ENCODE data around the gene CACNA1B. TPM values are rescaled to one million over a fixed set of nuclear protein-coding genes. Genes with fewer than 3 reads are reported as not detected.

Gene CACNA1B
- total RNA-seq, 4 donors from 2014 or later, result not detected

DNA sequence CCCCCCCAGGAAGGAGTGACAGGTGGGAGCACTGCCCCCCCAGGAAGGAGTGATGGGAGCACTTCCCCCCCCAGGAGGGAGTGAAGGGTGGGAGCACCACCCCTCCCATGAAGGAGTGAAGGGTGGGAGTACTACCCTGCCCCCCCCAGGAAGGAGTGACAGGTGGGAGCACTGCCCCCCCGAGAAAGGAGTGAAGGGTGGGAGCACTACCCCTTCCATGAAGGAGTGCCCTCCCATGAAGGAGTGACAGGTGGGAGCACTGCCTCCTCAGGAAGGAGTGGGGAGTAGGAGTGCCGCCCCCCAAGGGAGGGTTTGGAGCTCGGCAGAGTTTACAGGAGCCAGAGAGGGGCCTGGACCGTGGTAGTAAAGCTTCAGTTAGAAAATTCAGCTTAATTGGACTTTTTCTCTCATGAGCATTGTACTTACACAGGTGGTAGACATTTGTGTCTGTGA lies 100.7 kb downstream of the CACNA1B start:
- DNase-seq (ENCODE audit: low spot score) (no peak), ATAC-seq (ENCODE audit: low FRiP score) (no peak)
- TF ChIP-seq, protein P1, sequence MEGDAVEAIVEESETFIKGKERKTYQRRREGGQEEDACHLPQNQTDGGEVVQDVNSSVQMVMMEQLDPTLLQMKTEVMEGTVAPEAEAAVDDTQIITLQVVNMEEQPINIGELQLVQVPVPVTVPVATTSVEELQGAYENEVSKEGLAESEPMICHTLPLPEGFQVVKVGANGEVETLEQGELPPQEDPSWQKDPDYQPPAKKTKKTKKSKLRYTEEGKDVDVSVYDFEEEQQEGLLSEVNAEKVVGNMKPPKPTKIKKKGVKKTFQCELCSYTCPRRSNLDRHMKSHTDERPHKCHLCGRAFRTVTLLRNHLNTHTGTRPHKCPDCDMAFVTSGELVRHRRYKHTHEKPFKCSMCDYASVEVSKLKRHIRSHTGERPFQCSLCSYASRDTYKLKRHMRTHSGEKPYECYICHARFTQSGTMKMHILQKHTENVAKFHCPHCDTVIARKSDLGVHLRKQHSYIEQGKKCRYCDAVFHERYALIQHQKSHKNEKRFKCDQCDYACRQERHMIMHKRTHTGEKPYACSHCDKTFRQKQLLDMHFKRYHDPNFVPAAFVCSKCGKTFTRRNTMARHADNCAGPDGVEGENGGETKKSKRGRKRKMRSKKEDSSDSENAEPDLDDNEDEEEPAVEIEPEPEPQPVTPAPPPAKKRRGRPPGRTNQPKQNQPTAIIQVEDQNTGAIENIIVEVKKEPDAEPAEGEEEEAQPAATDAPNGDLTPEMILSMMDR (IDR thresholded peaks at IDR 0.05), result no peak

DNA sequence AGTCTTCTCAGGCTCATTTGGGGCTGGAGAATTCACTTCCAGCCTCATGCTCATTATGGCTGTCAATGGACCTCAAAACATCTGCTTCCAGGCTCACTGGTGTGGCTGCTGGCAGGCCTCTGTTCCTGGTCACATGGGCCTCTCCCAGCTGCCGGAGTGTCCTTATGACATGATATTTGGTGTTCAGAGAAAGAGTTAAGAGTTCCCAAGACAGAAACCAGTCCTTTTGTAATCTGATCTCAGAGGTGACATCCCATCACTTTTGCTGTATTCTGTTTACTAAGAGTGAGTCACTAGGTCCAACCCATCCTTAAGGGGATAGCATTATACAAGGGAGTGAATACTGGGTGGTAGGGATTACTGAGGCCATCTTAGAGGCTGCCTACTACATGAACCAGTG lies 104.6 kb downstream of the CACNA1B start:
- DNase-seq (ENCODE audit: low spot score) (no peak), ATAC-seq (ENCODE audit: low FRiP score) (no peak)
- TF ChIP-seq, protein P1 (IDR thresholded peaks at IDR 0.05), result no peak

GRCh38 chr9:137984005-137984404 lies 106.4 kb downstream of the CACNA1B start:
- no peak for DNase-seq (ENCODE audit: low spot score)
- TF ChIP-seq, protein P1 (IDR thresholded peaks at IDR 0.05), result no peak
- ATAC-seq (ENCODE audit: low FRiP score), result no peak

- ATAC-seq (ENCODE audit: low FRiP score) (no peak), DNase-seq (ENCODE audit: low spot score) (no peak)
- TF ChIP-seq, protein P1 (IDR thresholded peaks at IDR 0.05), result no peak
Observed at GRCh38 chr9:137984520-137985257, 107.1 kb downstream of the CACNA1B start.

- DNase-seq (ENCODE audit: low spot score), result no peak
- TF ChIP-seq, protein P1 (IDR thresholded peaks at IDR 0.05), result no peak
- no peak for ATAC-seq (ENCODE audit: low FRiP score)
Observed at GRCh38 chr9:137985637-137986071, 108.1 kb downstream of the CACNA1B start.

GRCh38 chr9:137986268-137987099 lies 108.9 kb downstream of the CACNA1B start:
- DNase-seq (ENCODE audit: low spot score) (no peak), ATAC-seq (ENCODE audit: low FRiP score) (no peak)
- TF ChIP-seq, protein P1 (IDR thresholded peaks at IDR 0.05), result no peak
